H1 (cell line): ENCODE results near the gene CYP27C1.

ENCODE experiments used
- CREB1 ChIP-seq: IDR thresholded peaks from 2 replicates; pipeline ENCODE4 v1.6.1; 2012; ENCODE audit warnings: inconsistent platforms
- HDAC6 ChIP-seq: IDR thresholded peaks from one replicate; pipeline ENCODE4 v1.7.1; 2012; ENCODE audit warnings: low read depth, mild to moderate bottlenecking, inconsistent platforms, low read length, moderate library complexity
- POLR2A ChIP-seq, 2 experiments: IDR thresholded peaks; 1 replicate in 1 of 2; 2 replicates in 1 of 2; pipeline ENCODE4 v1.6.1; 2011; ENCODE audit warnings: low read depth in 2 of 2, low read length in 2 of 2, mild to moderate bottlenecking in 2 of 2; ENCODE audit errors: control extremely low read depth in 1 of 2
- TAF1 ChIP-seq: IDR thresholded peaks from 2 replicates; pipeline ENCODE4 v1.6.1; 2011; ENCODE audit warnings: mild to moderate bottlenecking, low read depth, low read length

DNA sequence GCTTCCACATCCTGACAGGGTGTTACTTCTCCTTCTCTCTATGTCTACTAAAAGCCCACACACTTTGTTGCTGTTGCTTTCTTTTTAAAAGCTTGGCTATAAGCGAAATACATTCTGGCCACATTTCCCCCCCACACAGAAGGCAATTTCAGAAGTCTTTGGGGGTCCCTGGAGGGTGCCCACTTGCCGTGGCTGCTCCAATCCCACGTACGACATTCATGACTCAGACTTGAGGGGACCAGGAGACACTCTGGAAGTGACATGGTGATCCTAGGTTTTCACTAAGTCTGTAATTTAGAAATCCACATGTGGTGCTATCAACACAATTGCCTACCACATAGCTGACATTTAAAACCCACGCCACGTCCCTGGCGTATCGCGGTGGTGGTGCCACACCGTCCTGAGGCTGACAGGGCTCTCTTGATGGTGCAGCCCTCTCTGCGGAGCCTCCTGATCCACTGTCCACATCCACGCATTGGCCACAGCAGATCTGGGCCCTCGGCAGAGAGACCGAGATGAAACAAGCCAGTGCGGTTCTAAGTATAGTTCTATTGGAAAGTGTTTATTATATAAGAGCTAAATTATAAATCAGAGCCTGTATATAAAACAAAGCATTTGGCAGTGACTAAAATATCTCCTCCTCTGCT lies 42.4 kb downstream of the CYP27C1 start:
- TF ChIP-seq TAF1 (no peak), POLR2A (IDR thresholded peaks at IDR 0.05; ENCODE audit: control extremely low read depth in 1 of 2, low read depth in 2 of 2, low read length in 2 of 2) (no peak), HDAC6 (no peak), CREB1 (no peak)
